Endothelial cell of umbilical vein (primary cell): ENCODE data around the gene SMIM12.

Experiments
- EZH2 ChIP-seq: IDR thresholded peaks from 2 replicates; pipeline ENCODE4 v1.6.1; 2012; ENCODE audit warnings: borderline replicate concordance, low read depth, mild to moderate bottlenecking, moderate library complexity, low read length, inconsistent platforms; ENCODE audit not compliant: severe bottlenecking
- TF ChIP-seq, protein P1 (sequence below), 2 donors: IDR thresholded peaks; 1 replicate in 1 of 2; 2 replicates in 1 of 2; pipeline ENCODE4 v1.5.1; 2011; ENCODE audit warnings: low read length in 2 of 2, mild to moderate bottlenecking in 2 of 2, moderate library complexity in 2 of 2, control low read depth in 1 of 2, inconsistent platforms in 1 of 2, low read depth in 1 of 2; ENCODE audit not compliant: insufficient read depth in 1 of 2; ENCODE audit errors: extremely low read depth in 1 of 2

- TF ChIP-seq, protein P1, sequence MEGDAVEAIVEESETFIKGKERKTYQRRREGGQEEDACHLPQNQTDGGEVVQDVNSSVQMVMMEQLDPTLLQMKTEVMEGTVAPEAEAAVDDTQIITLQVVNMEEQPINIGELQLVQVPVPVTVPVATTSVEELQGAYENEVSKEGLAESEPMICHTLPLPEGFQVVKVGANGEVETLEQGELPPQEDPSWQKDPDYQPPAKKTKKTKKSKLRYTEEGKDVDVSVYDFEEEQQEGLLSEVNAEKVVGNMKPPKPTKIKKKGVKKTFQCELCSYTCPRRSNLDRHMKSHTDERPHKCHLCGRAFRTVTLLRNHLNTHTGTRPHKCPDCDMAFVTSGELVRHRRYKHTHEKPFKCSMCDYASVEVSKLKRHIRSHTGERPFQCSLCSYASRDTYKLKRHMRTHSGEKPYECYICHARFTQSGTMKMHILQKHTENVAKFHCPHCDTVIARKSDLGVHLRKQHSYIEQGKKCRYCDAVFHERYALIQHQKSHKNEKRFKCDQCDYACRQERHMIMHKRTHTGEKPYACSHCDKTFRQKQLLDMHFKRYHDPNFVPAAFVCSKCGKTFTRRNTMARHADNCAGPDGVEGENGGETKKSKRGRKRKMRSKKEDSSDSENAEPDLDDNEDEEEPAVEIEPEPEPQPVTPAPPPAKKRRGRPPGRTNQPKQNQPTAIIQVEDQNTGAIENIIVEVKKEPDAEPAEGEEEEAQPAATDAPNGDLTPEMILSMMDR (IDR thresholded peaks at IDR 0.05; ENCODE audit: extremely low read depth in 1 of 2, insufficient read depth in 1 of 2, low read depth in 1 of 2, low read length in 2 of 2): peak; percentile 87 to 89
- TF ChIP-seq EZH2: no peak
Measured at GRCh38 chr1:34859446-34860200, at the start of gene SMIM12.
